Panc1 (cell line): ENCODE measurements around the gene CD151. TPM values are rescaled to one million over a fixed set of nuclear protein-coding genes. Genes with fewer than 3 reads are reported as not detected.

Experiments used
- ATAC-seq: fragments of 200-7000 bp; cut with Tn5 transposase; 2 replicates; pipeline ENCODE4 v1.9.1; 2020; ENCODE audit warnings: mild to moderate bottlenecking, moderate library complexity
- BruUV-seq: library from RNA; stranded (reverse); fragments of 400-500 nt; replicated peaks from 2 replicates; lab custom pipeline; 2021; lab: Mats Ljungman, UMichigan
- CTCF ChIA-PET: fragments of 300-600 bp; sonication (Branson Sonifier 250); formaldehyde crosslinking; loops from one replicate; lab custom pipeline; 2022; ENCODE audit warnings: antibody characterized with exemption; lab: Charles Lee
- POLR2A ChIA-PET: fragments of 300-600 bp; sonication (Branson Sonifier 250); formaldehyde crosslinking; loops from one replicate; lab custom pipeline; 2022; ENCODE audit warnings: antibody characterized with exemption; lab: Charles Lee
- DNase-seq: peaks from one replicate; pipeline ENCODE4 v3.0.0-alpha.2; 2010; ENCODE audit warnings: low read depth, low spot score
- H3K27ac ChIP-seq: 2 replicates; pipeline ENCODE4 v1.5.1; 2011; ENCODE audit warnings: mild to moderate bottlenecking, low read length, inconsistent platforms
- H3K27me3 ChIP-seq: fragments of 200-500 bp; sonication (Bioruptor generic); 2 replicates; pipeline ENCODE4 v1.6.0; 2014; ENCODE audit warnings: low read length, inconsistent platforms; ENCODE audit not compliant: control insufficient read depth, insufficient read depth
- H3K36me3 ChIP-seq: fragments of 200-500 bp; sonication (Bioruptor generic); 2 replicates; pipeline ENCODE4 v1.5.1; 2014; ENCODE audit warnings: inconsistent platforms, mild to moderate bottlenecking, low read length, moderate library complexity; ENCODE audit not compliant: control insufficient read depth, insufficient read depth
- H3K4me1 ChIP-seq: 2 replicates; pipeline ENCODE4 v1.5.1; 2011; ENCODE audit warnings: inconsistent platforms, mild to moderate bottlenecking, low read length, moderate library complexity; ENCODE audit not compliant: control insufficient read depth, insufficient read depth
- H3K4me3 ChIP-seq, 2 experiments: 2 replicates each; pipeline ENCODE4 v1.5.1; 2011 to 2012; ENCODE audit warnings: low read depth in 2 of 2, low read length in 2 of 2, mild to moderate bottlenecking in 2 of 2, inconsistent platforms in 1 of 2, moderate library complexity in 1 of 2
- H3K9me3 ChIP-seq: fragments of 200-500 bp; sonication (Bioruptor generic); 2 replicates; pipeline ENCODE4 v1.5.1; 2014; ENCODE audit warnings: low read depth, mild to moderate bottlenecking, inconsistent platforms, low read length, moderate library complexity; ENCODE audit not compliant: control insufficient read depth, insufficient read depth
- POLR2AphosphoS5 ChIP-seq: IDR thresholded peaks from 2 replicates; pipeline ENCODE4 v1.6.1; 2012; ENCODE audit warnings: mild to moderate bottlenecking, low read depth, low read length, moderate library complexity
- SIN3A ChIP-seq: IDR thresholded peaks from 2 replicates; pipeline ENCODE4 v1.6.1; 2012; ENCODE audit warnings: low read depth, mild to moderate bottlenecking, low read length, moderate library complexity, borderline replicate concordance; ENCODE audit not compliant: insufficient read depth
- TCF7L2 ChIP-seq: IDR thresholded peaks from 2 replicates; pipeline ENCODE4 v1.6.1; 2011; ENCODE audit warnings: mild to moderate bottlenecking, low read depth, low read length, inconsistent platforms
- in situ Hi-C: cut with HindIII; loops from 2 replicates; pipeline ENCODE4 v1.10.0; 2016; ENCODE audit warnings: low sequenced_read_pairs, low pct_unique_long_range_greater_than_20kb
- intact Hi-C: fragments of 100-400 bp; cut with micrococcal nuclease; formaldehyde crosslinking; loops from one replicate; pipeline ENCODE4 v1.10.0; 2022; ENCODE audit not compliant: unreplicated experiment
- total RNA-seq: library from RNA; stranded (reverse); gene quantifications from one replicate; pipeline ENCODE4 v1.2.1, GENCODE V29; 2021; ENCODE audit not compliant: unreplicated experiment
- TF ChIP-seq, protein P1 (sequence below): fragments of 450-650 bp; IDR thresholded peaks from 2 replicates; pipeline ENCODE4 v1.5.1; 2017; ENCODE audit warnings: mild to moderate bottlenecking
- TF ChIP-seq, protein P2 (sequence below), 2 experiments: IDR thresholded peaks; 2 replicates each; pipeline ENCODE4 v1.6.1; 2011 to 2012; ENCODE audit warnings: low read depth in 2 of 2, control low read depth in 1 of 2, low read length in 1 of 2, mild to moderate bottlenecking in 1 of 2, moderate library complexity in 1 of 2; ENCODE audit not compliant: insufficient read depth in 1 of 2

Gene CD151
- total RNA-seq, 1 experiment from 2014 or later = 680 TPM

DNA sequence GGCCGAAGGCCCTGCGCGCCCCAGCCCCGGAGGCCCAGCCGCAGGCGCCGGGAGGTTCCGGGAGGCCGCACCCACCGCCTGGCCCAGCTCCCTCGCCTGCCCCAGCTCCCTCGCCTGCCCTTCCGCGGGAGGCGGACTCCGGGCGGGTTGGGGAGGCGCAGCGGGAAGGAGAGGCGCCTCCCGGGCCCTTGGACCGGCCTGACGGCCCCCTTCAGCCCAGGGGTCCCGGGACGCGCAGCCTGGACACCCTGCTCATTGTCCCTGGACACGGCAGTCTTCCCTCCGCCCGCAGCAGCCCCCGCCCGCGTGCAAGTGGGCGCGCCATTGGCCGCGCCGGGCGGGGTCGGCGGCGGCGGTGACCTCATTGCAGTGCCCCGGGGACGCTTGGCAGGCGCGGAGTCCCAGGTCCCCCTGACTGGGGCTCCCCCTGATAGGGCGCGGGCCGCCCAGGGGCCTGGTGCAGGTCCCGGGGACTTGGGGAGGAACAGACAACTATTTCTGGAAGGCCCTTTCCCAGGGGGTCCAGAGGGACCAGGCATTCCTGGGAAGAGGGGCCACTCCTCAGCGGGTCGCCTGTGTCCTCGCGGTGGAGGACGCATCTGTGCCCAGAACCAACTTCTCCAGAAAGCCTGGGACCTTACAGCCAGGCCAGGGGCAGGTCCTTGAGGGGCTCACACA lies 501 bp downstream of the CD151 start:
- Histone ChIP-seq H3K27me3 (no peaks in the 10 kb centered on the region), H3K9me3 (no peaks in the 10 kb centered on the region), H3K4me1 (peaks cover 58% of the 10 kb centered on the region), H3K4me3 (peak overlapping the region; percentile 78 to 89), H3K27ac (peak overlapping the region; percentile 93), H3K36me3 (peaks cover 5% of the 10 kb centered on the region; the same call in 1 of the 2 replicates)
- TF ChIP-seq SIN3A = peak; percentile 82; the same call in 1 of the 2 replicates
- TF ChIP-seq, protein P1, sequence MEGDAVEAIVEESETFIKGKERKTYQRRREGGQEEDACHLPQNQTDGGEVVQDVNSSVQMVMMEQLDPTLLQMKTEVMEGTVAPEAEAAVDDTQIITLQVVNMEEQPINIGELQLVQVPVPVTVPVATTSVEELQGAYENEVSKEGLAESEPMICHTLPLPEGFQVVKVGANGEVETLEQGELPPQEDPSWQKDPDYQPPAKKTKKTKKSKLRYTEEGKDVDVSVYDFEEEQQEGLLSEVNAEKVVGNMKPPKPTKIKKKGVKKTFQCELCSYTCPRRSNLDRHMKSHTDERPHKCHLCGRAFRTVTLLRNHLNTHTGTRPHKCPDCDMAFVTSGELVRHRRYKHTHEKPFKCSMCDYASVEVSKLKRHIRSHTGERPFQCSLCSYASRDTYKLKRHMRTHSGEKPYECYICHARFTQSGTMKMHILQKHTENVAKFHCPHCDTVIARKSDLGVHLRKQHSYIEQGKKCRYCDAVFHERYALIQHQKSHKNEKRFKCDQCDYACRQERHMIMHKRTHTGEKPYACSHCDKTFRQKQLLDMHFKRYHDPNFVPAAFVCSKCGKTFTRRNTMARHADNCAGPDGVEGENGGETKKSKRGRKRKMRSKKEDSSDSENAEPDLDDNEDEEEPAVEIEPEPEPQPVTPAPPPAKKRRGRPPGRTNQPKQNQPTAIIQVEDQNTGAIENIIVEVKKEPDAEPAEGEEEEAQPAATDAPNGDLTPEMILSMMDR = no peak
- TF ChIP-seq POLR2AphosphoS5 = no peak
- TF ChIP-seq TCF7L2 = no peak
- ChIA-PET CTCF (no interaction called here), POLR2A (interaction anchor here (0.5 kb wide), 1 partner anchor 166 kb away, joined by 3 read pairs; no protein-coding TSS in a partner anchor)
- ATAC-seq (no peak), DNase-seq (no peak)
- BruUV-seq = no TSS peak
- intact Hi-C loops = no loop called here
- in situ Hi-C loops = no loop called here

DNA sequence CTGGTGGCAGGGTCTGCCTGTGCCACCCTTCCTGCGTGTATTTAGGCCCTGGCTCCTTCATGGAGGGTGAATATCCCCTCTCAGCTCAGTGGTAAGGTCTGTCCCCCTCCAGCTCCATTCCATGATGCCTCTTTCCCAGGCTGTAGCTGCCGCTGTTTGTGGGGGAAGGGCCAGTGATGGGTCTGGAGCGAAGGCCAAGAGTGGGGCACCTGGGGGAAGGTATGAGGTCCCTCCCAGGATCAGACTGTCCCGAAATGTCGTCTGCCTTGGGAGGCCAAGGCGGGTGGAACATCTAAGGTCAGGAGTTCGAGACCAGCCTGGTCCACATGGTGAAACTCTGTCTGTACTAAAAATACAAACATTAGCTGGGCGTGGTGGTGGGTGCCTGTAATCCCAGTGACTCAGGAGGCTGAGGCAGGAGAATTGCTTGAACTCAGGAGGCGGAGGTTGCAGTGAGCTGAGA lies 1.1 kb downstream of the CD151 start:
- Histone ChIP-seq H3K36me3 (peaks cover 5% of the 10 kb centered on the region; the same call in 1 of the 2 replicates), H3K4me3 (peak overlapping the region; percentile 78 to 89), H3K4me1 (peaks cover 58% of the 10 kb centered on the region), H3K27me3 (no peaks in the 10 kb centered on the region), H3K27ac (peak overlapping the region; percentile 93), H3K9me3 (no peaks in the 10 kb centered on the region)
- in situ Hi-C loops = no loop called here
- TF ChIP-seq POLR2AphosphoS5 (no peak), TCF7L2 (no peak)
- TF ChIP-seq, protein P2, sequence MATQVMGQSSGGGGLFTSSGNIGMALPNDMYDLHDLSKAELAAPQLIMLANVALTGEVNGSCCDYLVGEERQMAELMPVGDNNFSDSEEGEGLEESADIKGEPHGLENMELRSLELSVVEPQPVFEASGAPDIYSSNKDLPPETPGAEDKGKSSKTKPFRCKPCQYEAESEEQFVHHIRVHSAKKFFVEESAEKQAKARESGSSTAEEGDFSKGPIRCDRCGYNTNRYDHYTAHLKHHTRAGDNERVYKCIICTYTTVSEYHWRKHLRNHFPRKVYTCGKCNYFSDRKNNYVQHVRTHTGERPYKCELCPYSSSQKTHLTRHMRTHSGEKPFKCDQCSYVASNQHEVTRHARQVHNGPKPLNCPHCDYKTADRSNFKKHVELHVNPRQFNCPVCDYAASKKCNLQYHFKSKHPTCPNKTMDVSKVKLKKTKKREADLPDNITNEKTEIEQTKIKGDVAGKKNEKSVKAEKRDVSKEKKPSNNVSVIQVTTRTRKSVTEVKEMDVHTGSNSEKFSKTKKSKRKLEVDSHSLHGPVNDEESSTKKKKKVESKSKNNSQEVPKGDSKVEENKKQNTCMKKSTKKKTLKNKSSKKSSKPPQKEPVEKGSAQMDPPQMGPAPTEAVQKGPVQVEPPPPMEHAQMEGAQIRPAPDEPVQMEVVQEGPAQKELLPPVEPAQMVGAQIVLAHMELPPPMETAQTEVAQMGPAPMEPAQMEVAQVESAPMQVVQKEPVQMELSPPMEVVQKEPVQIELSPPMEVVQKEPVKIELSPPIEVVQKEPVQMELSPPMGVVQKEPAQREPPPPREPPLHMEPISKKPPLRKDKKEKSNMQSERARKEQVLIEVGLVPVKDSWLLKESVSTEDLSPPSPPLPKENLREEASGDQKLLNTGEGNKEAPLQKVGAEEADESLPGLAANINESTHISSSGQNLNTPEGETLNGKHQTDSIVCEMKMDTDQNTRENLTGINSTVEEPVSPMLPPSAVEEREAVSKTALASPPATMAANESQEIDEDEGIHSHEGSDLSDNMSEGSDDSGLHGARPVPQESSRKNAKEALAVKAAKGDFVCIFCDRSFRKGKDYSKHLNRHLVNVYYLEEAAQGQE (IDR thresholded peaks at IDR 0.05; ENCODE audit: insufficient read depth in 1 of 2, low read depth in 2 of 2, low read length in 1 of 2) = no peak
- TF ChIP-seq, protein P1 = no peak
- intact Hi-C loops = no loop called here
- DNase-seq = no peak
- POLR2A ChIA-PET = interaction anchor here (0.5 to 0.6 kb wide), 2 partner anchors 137 to 165 kb away, joined by 3 to 8 read pairs; no protein-coding TSS in a partner anchor
- no TSS peak for BruUV-seq
- no peak for ATAC-seq
- CTCF ChIA-PET = no interaction called here
